ENCODE measurements around the gene NLRP11. TPM values are rescaled to one million over a fixed set of nuclear protein-coding genes. Genes with fewer than 3 reads are reported as not detected.

Gene NLRP11
- total and polyA plus RNA-seq, 7 donors = 0.04 TPM; not detected in 6

DNA sequence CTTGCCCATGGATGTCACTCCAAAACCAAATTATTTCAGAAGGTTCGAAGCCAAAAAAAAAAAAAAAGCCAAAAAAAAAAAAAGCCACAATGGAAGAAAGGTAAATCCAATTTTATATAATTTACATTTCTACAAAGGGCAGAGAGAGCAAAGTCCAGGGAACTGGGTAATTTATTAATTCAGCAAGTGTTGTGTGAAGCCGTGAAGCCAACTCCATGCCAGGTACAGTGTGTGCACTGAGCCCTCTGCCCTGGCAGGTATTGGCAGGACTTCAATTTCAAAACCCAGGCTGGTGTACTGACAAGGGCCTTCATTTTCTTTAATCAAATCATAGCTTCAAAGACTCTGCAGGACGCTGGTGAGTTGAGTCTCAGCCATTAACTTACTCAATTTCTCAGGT is 78.4 kb downstream of the NLRP11 start:
- Histone ChIP-seq H3K4me3 (no peak overlapping the region), H3K27ac (no peak overlapping the region), H3K27me3 (no peaks in the 10 kb centered on the region), H3K4me1 (no peaks in the 10 kb centered on the region), H3K9me3 (no peaks in the 10 kb centered on the region), H3K36me3 (no peaks in the 10 kb centered on the region)
- no peak for DNase-seq
- WGBS, 2 donors = 14 to 51% methylated on average over 3 of the region's 3 CpGs
- no peak for TF ChIP-seq POLR2A (IDR thresholded peaks at IDR 0.05)
- intact Hi-C loops (cut with DNase I) = no loop called here

GRCh38 chr19:55750715-55751114 is 81.1 kb downstream of the NLRP11 start:
- H3K4me3 ChIP-seq = no peak overlapping the region
- WGBS, 2 donors = 90 to 92% methylated on average over 6 of the region's 6 CpGs
- intact Hi-C loops (cut with DNase I) = no loop called here

GRCh38 chr19:55738302-55738701 is 93.5 kb downstream of the NLRP11 start, which contains the start of gene NLRP9:
Gene NLRP9 (minus strand): TSS chr19:55738402. CDS start chr19:55738374, 28 bp downstream.
- no peaks in the 10 kb centered on the region for H3K27me3 ChIP-seq
- intact Hi-C loops (cut with DNase I) = no loop called here
- H3K9me3 ChIP-seq = no peaks in the 10 kb centered on the region
- WGBS, 2 donors = 93 to 95% methylated on average over 3 of the region's 3 CpGs
- no peak within 1 kb of the TSS for H3K4me3 ChIP-seq
- H3K36me3 ChIP-seq = no peaks in the 10 kb centered on the region
- no peak within 1 kb of the TSS for H3K27ac ChIP-seq
- TF ChIP-seq CTCF (IDR thresholded peaks at IDR 0.05) (no peak), EP300 (IDR thresholded peaks at IDR 0.05) (no peak), POLR2A (IDR thresholded peaks at IDR 0.05) (no peak), POLR2AphosphoS5 (IDR thresholded peaks at IDR 0.05) (no peak)
- no peak for DNase-seq
- no peaks in the 10 kb centered on the region for H3K4me1 ChIP-seq

More at GRCh38 chr19:55750715-55751114, 81.1 kb downstream of the NLRP11 start:
- Histone ChIP-seq H3K27me3 (no peaks in the 10 kb centered on the region), H3K36me3 (no peaks in the 10 kb centered on the region), H3K9me3 (no peaks in the 10 kb centered on the region), H3K4me1 (no peaks in the 10 kb centered on the region), H3K27ac (no peak overlapping the region)
- no peak for DNase-seq
- no peak for TF ChIP-seq EP300 (IDR thresholded peaks at IDR 0.05)
- TF ChIP-seq POLR2AphosphoS5 (IDR thresholded peaks at IDR 0.05) = no peak
- no peak for TF ChIP-seq CTCF (IDR thresholded peaks at IDR 0.05)
- no peak for TF ChIP-seq POLR2A (IDR thresholded peaks at IDR 0.05)

Other genes with a start within 250 kb of the NLRP11 start
- gene FIZ1, start 232.5 kb downstream of the NLRP11 start, total RNA-seq = 1 to 10 TPM; 3.5 to 9.6 (median 9.1) TPM
- gene FIZ1, start 232.5 kb downstream of the NLRP11 start, polyA plus RNA-seq = 1 to 10 TPM; 5.3 to 9.0 (median 7.2) TPM
- 10 to 100 TPM; 24.5 to 37.1 (median 31.3) TPM for gene ZNF524, start 231.7 kb downstream of the NLRP11 start, total RNA-seq
- gene ZNF524, start 231.7 kb downstream of the NLRP11 start, polyA plus RNA-seq = 10 to 100 TPM; 44.1 to 49.2 (median 45.5) TPM
- 1 to 10 TPM; 2.3 to 8.6 (median 3.4) TPM for gene ZNF865, start 226.4 kb downstream of the NLRP11 start, total RNA-seq
- gene ZNF865, start 226.4 kb downstream of the NLRP11 start, polyA plus RNA-seq = 1 to 10 TPM; 2.4 to 9.3 (median 3.0) TPM
- 1 to 10 TPM; 2.8 to 9.1 (median 3.7) TPM for gene ZNF784, start 207.4 kb downstream of the NLRP11 start, total RNA-seq
- 1 to 10 TPM; 7.2 to 8.2 (median 7.2) TPM for gene ZNF784, start 207.4 kb downstream of the NLRP11 start, polyA plus RNA-seq
- gene ZNF580, start 191.0 kb downstream of the NLRP11 start, total RNA-seq = 10 to 100 TPM; 23.5 to 45.5 (median 31.1) TPM
- 10 to 100 TPM; 10.4 to 27.9 (median 13.8) TPM for gene ZNF580, start 191.0 kb downstream of the NLRP11 start, polyA plus RNA-seq
- 10 to 100 TPM; 18.2 to 43.2 (median 24.5) TPM for gene ZNF581, start 188.3 kb downstream of the NLRP11 start, total RNA-seq
- gene ZNF581, start 188.3 kb downstream of the NLRP11 start, polyA plus RNA-seq = 10 to 100 TPM; 17.1 to 24.4 (median 23.4) TPM
- 10 to 100 TPM; 16.6 to 22.9 (median 20.2) TPM for gene CCDC106, start 183.8 kb downstream of the NLRP11 start, total RNA-seq
- 10 to 100 TPM in 2 of 3 donors, 1 to 10 TPM in 1; 5.5 to 10.8 (median 10.0) TPM for gene CCDC106, start 183.8 kb downstream of the NLRP11 start, polyA plus RNA-seq
- 10 to 100 TPM; 52.1 to 79.7 (median 65.4) TPM for gene U2AF2, start 177.0 kb downstream of the NLRP11 start, total RNA-seq
- 100 to 1,000 TPM in 1 of 3 donors, 10 to 100 TPM in 2; 81.7 to 162 (median 86.9) TPM for gene U2AF2, start 177.0 kb downstream of the NLRP11 start, polyA plus RNA-seq
- 10 to 100 TPM; 22.8 to 54.3 (median 34.6) TPM for gene EPN1, start 156.8 kb downstream of the NLRP11 start, total RNA-seq
- gene EPN1, start 156.8 kb downstream of the NLRP11 start, polyA plus RNA-seq = 100 to 1,000 TPM; 137 to 162 (median 146) TPM
- gene NLRP9, start 93.6 kb downstream of the NLRP11 start, total RNA-seq = not detected
- not detected for gene NLRP9, start 93.6 kb downstream of the NLRP11 start, polyA plus RNA-seq
- not detected for gene RFPL4A, start 72.9 kb downstream of the NLRP11 start, total RNA-seq
- gene RFPL4A, start 72.9 kb downstream of the NLRP11 start, polyA plus RNA-seq = under 1 TPM in 1 of 3 donors, not detected in 2; 0.19 TPM
- gene RFPL4AL1, start 62.9 kb downstream of the NLRP11 start, total RNA-seq = not detected
- gene RFPL4AL1, start 62.9 kb downstream of the NLRP11 start, polyA plus RNA-seq = under 1 TPM in 1 of 3 donors, not detected in 2; 0.12 TPM
- gene NLRP4, start 4.5 kb upstream of the NLRP11 start, total RNA-seq = not detected
- under 1 TPM in 1 of 3 donors, not detected in 2; 0.17 TPM for gene NLRP4, start 4.5 kb upstream of the NLRP11 start, polyA plus RNA-seq
- gene NLRP13, start 100.3 kb upstream of the NLRP11 start, total RNA-seq = not detected
- not detected for gene NLRP13, start 100.3 kb upstream of the NLRP11 start, polyA plus RNA-seq
- gene NLRP8, start 115.8 kb upstream of the NLRP11 start, total RNA-seq = not detected
- gene NLRP8, start 115.8 kb upstream of the NLRP11 start, polyA plus RNA-seq = not detected
- not detected for gene NLRP5, start 154.8 kb upstream of the NLRP11 start, total RNA-seq
- not detected for gene NLRP5, start 154.8 kb upstream of the NLRP11 start, polyA plus RNA-seq